ENCODE results near the gene ACAN.

Gene ACAN

DNA sequence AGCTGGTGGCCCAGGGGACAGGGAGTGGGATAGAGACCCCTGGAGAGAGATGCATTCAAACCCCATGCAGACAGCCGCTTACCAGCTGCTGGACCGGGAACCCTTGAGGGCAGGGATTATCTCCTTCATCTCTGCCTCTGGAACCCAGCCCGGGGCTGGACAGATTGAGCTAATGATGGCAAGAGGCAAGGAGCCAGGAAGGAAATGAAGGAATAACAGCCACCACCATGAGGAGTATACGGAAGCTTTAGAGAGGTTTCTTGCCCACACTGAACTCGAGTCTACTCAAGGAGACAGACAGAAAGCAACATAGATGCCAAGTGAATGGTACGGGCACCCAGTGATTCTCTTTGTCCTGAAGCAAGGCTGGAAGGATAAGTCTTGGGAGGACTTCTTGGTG lies 68.9 kb downstream of the ACAN start:
- TF ChIP-seq EZH2phosphoT487 (IDR thresholded peaks at IDR 0.05; ENCODE audit: low read length) (no peak), EZH2 (optimal IDR thresholded peaks at IDR 0.05; ENCODE audit: low read depth, low read length) (no peak)
- TF ChIP-seq, protein P1, sequence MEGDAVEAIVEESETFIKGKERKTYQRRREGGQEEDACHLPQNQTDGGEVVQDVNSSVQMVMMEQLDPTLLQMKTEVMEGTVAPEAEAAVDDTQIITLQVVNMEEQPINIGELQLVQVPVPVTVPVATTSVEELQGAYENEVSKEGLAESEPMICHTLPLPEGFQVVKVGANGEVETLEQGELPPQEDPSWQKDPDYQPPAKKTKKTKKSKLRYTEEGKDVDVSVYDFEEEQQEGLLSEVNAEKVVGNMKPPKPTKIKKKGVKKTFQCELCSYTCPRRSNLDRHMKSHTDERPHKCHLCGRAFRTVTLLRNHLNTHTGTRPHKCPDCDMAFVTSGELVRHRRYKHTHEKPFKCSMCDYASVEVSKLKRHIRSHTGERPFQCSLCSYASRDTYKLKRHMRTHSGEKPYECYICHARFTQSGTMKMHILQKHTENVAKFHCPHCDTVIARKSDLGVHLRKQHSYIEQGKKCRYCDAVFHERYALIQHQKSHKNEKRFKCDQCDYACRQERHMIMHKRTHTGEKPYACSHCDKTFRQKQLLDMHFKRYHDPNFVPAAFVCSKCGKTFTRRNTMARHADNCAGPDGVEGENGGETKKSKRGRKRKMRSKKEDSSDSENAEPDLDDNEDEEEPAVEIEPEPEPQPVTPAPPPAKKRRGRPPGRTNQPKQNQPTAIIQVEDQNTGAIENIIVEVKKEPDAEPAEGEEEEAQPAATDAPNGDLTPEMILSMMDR (IDR thresholded peaks at IDR 0.05; ENCODE audit: low read length) = no peak
- Histone ChIP-seq H3F3A (ENCODE audit: insufficient read depth, low read length) (no peaks in the 10 kb centered on the region), H3K36me3 (replicated peaks; ENCODE audit: insufficient read depth, low read length) (no peaks in the 10 kb centered on the region), H3K4me2 (ENCODE audit: low read depth, low read length) (no peak overlapping the region), H3K4me1 (ENCODE audit: low read length) (no peaks in the 10 kb centered on the region), H3K9me3 (replicated peaks; ENCODE audit: insufficient read depth, low read length) (no peaks in the 10 kb centered on the region), H2AFZ (ENCODE audit: low read length) (no peak overlapping the region), H3K4me3 (ENCODE audit: low read length) (no peak overlapping the region), H3K27ac (ENCODE audit: low read length) (no peak overlapping the region), H3K27me3 (replicated peaks; ENCODE audit: insufficient read depth, low read length) (no peaks in the 10 kb centered on the region; the same call in 1 of the 2 replicates), H3K9ac (ENCODE audit: low read length) (no peak overlapping the region), H4K20me1 (ENCODE audit: insufficient read depth, low read length) (no peaks in the 10 kb centered on the region), H3K9me2 (replicated peaks; ENCODE audit: insufficient read depth, low read length) (no peaks in the 10 kb centered on the region), H3K79me2 (ENCODE audit: low read length) (no peaks in the 10 kb centered on the region)
- DNase-seq = no peak

- no peaks in the 10 kb centered on the region for H4K20me1 ChIP-seq (ENCODE audit: insufficient read depth, low read length)
- H3K9me2 ChIP-seq (replicated peaks; ENCODE audit: insufficient read depth, low read length) = no peaks in the 10 kb centered on the region
- H3K79me2 ChIP-seq (ENCODE audit: low read length) = no peaks in the 10 kb centered on the region
- H3K9me3 ChIP-seq (replicated peaks; ENCODE audit: insufficient read depth, low read length) = no peaks in the 10 kb centered on the region
- H3K4me2 ChIP-seq (ENCODE audit: low read depth, low read length) = no peak overlapping the region
- no peak overlapping the region for H2AFZ ChIP-seq (ENCODE audit: low read length)
- no peak for TF ChIP-seq EZH2phosphoT487 (IDR thresholded peaks at IDR 0.05; ENCODE audit: low read length)
- TF ChIP-seq EZH2 (optimal IDR thresholded peaks at IDR 0.05; ENCODE audit: low read depth, low read length) = no peak
- TF ChIP-seq, protein P1 (IDR thresholded peaks at IDR 0.05; ENCODE audit: low read length) = no peak
- DNase-seq = no peak
- no peak overlapping the region for H3K9ac ChIP-seq (ENCODE audit: low read length)
- no peak overlapping the region for H3K27ac ChIP-seq (ENCODE audit: low read length)
- H3K27me3 ChIP-seq (replicated peaks; ENCODE audit: insufficient read depth, low read length) = no peaks in the 10 kb centered on the region; the same call in 1 of the 2 replicates
- H3K4me3 ChIP-seq (ENCODE audit: low read length) = no peak overlapping the region
- H3K4me1 ChIP-seq (ENCODE audit: low read length) = no peaks in the 10 kb centered on the region
- no peaks in the 10 kb centered on the region for H3F3A ChIP-seq (ENCODE audit: insufficient read depth, low read length)
- H3K36me3 ChIP-seq (replicated peaks; ENCODE audit: insufficient read depth, low read length) = no peaks in the 10 kb centered on the region
These were observed 69.5 kb downstream of the ACAN start for GRCh38 chr15:88872706-88873105.

GRCh38 chr15:88873786-88874185 lies 70.5 kb downstream of the ACAN start:
- no peak overlapping the region for H3K27ac ChIP-seq (ENCODE audit: low read length)
- no peaks in the 10 kb centered on the region for H3K36me3 ChIP-seq (replicated peaks; ENCODE audit: insufficient read depth, low read length)
- DNase-seq = no peak
- no peaks in the 10 kb centered on the region for H4K20me1 ChIP-seq (ENCODE audit: insufficient read depth, low read length)
- no peak for TF ChIP-seq EZH2phosphoT487 (IDR thresholded peaks at IDR 0.05; ENCODE audit: low read length)
- TF ChIP-seq, protein P1 (IDR thresholded peaks at IDR 0.05; ENCODE audit: low read length) = no peak
- TF ChIP-seq EZH2 (optimal IDR thresholded peaks at IDR 0.05; ENCODE audit: low read depth, low read length) = no peak
- H3K9me3 ChIP-seq (replicated peaks; ENCODE audit: insufficient read depth, low read length) = no peaks in the 10 kb centered on the region
- H3K27me3 ChIP-seq (replicated peaks; ENCODE audit: insufficient read depth, low read length) = no peaks in the 10 kb centered on the region; the same call in 1 of the 2 replicates
- H3K9ac ChIP-seq (ENCODE audit: low read length) = no peak overlapping the region
- H3K9me2 ChIP-seq (replicated peaks; ENCODE audit: insufficient read depth, low read length) = no peaks in the 10 kb centered on the region
- no peaks in the 10 kb centered on the region for H3K79me2 ChIP-seq (ENCODE audit: low read length)
- no peak overlapping the region for H3K4me3 ChIP-seq (ENCODE audit: low read length)
- H3K4me1 ChIP-seq (ENCODE audit: low read length) = no peaks in the 10 kb centered on the region
- H2AFZ ChIP-seq (ENCODE audit: low read length) = no peak overlapping the region
- H3K4me2 ChIP-seq (ENCODE audit: low read depth, low read length) = no peak overlapping the region
- no peaks in the 10 kb centered on the region for H3F3A ChIP-seq (ENCODE audit: insufficient read depth, low read length)

All from MM.1S (cell line).